SU-DHL-6 (cell line): ENCODE results near the gene ZXDA.

Experiments
- EZH2phosphoT487 ChIP-seq: fragments of 200-600 bp; sonication (generic), shearing (Covaris generic); conservative IDR thresholded peaks from 2 replicates; pipeline ENCODE4 v1.6.1; 2018; ENCODE audit warnings: mild to moderate bottlenecking, antibody characterized with exemption, low read length, moderate library complexity, mixed read lengths
- TF ChIP-seq, protein P1 (sequence below): fragments of 200-600 bp; sonication (generic); IDR thresholded peaks from one replicate; pipeline ENCODE4 v1.5.1; 2017; ENCODE audit warnings: antibody characterized with exemption, mild to moderate bottlenecking, low read length, moderate library complexity; ENCODE audit not compliant: insufficient read depth, poor library complexity, severe bottlenecking

DNA sequence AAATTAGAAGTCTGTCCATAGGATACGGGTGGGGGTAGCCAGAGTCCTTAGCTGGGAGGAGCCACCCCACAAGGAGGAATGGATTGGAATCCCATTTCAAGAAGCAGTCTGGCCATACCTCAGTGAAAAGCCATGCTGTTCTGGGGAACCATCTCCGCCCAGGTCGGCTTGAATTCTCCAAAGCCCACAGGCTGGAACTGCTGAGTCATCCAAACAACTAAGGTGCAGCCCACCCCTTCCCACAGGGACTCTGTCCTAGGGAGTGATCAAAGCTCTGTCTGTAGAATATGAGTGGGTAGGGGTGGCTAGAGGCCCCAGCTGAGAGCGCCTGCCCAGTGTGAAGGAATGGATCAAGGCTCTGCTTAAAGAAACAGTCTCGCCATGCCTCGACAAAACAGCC, 38.8 kb downstream of the ZXDA start:
- TF ChIP-seq, protein P1, sequence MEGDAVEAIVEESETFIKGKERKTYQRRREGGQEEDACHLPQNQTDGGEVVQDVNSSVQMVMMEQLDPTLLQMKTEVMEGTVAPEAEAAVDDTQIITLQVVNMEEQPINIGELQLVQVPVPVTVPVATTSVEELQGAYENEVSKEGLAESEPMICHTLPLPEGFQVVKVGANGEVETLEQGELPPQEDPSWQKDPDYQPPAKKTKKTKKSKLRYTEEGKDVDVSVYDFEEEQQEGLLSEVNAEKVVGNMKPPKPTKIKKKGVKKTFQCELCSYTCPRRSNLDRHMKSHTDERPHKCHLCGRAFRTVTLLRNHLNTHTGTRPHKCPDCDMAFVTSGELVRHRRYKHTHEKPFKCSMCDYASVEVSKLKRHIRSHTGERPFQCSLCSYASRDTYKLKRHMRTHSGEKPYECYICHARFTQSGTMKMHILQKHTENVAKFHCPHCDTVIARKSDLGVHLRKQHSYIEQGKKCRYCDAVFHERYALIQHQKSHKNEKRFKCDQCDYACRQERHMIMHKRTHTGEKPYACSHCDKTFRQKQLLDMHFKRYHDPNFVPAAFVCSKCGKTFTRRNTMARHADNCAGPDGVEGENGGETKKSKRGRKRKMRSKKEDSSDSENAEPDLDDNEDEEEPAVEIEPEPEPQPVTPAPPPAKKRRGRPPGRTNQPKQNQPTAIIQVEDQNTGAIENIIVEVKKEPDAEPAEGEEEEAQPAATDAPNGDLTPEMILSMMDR = no peak
- no peak for TF ChIP-seq EZH2phosphoT487
